Liver (tissue), 9 donors: ENCODE results near the gene FADS3. TPM values are rescaled to one million over a fixed set of nuclear protein-coding genes. Genes with fewer than 3 reads are reported as not detected.
A peak's percentile ranks its signal among the peaks of the same experiment; 100 is the strongest.

ENCODE experiments used
- DNase-seq: peaks from one replicate; pipeline ENCODE4 v3.0.0-alpha.2; 2017; ENCODE audit warnings: low spot score
- H3K27ac ChIP-seq, 2 donors: one replicate each; pipeline ENCODE4 v1.7.0; 2013; ENCODE audit warnings: inconsistent platforms in 2 of 2, low read length in 2 of 2, control low read depth in 1 of 2, low read depth in 1 of 2, mild to moderate bottlenecking in 1 of 2
- H3K27me3 ChIP-seq, 4 donors: one replicate each; pipeline versions ENCODE4 v1.6.1 to v1.7.0; 2013; ENCODE audit warnings: low read length in 3 of 4, inconsistent platforms in 1 of 4, mild to moderate bottlenecking in 1 of 4, moderate library complexity in 1 of 4; ENCODE audit not compliant: control insufficient read depth in 4 of 4, insufficient read depth in 4 of 4
- H3K36me3 ChIP-seq, 4 donors: one replicate each; pipeline versions ENCODE4 v1.6.1 to v1.7.0; 2013; ENCODE audit warnings: low read length in 3 of 4, mild to moderate bottlenecking in 3 of 4, low read depth in 1 of 4, moderate library complexity in 1 of 4; ENCODE audit not compliant: control insufficient read depth in 4 of 4, insufficient read depth in 3 of 4
- H3K4me1 ChIP-seq, 4 donors: one replicate each; pipeline versions ENCODE4 v1.6.1 to v1.7.0; 2013; ENCODE audit warnings: low read length in 3 of 4, mild to moderate bottlenecking in 3 of 4, moderate library complexity in 1 of 4; ENCODE audit not compliant: control insufficient read depth in 4 of 4, insufficient read depth in 4 of 4
- H3K4me3 ChIP-seq, 3 donors: one replicate each; pipeline versions ENCODE4 v1.6.1 to v1.7.0; 2013; ENCODE audit warnings: low read length in 3 of 3, control low read depth in 1 of 3, low read depth in 1 of 3, mild to moderate bottlenecking in 1 of 3
- H3K9ac ChIP-seq, 2 donors: one replicate each; pipeline ENCODE4 v1.7.0; 2013; ENCODE audit warnings: low read length in 2 of 2, mild to moderate bottlenecking in 2 of 2, moderate library complexity in 2 of 2, control low read depth in 1 of 2, low read depth in 1 of 2
- H3K9me3 ChIP-seq, 4 donors: one replicate each; pipeline versions ENCODE4 v1.6.1 to v1.7.0; 2013; ENCODE audit warnings: low read length in 3 of 4; ENCODE audit not compliant: control insufficient read depth in 4 of 4
- EGR1 ChIP-seq, 2 donors: IDR thresholded peaks; 2 replicates each; pipeline ENCODE4 v1.6.1; 2016 to 2018; ENCODE audit warnings: antibody characterized with exemption in 2 of 2, low read depth in 2 of 2
- FOXA1 ChIP-seq: IDR thresholded peaks from 2 replicates; pipeline ENCODE4 v1.6.1; 2016; ENCODE audit warnings: antibody characterized with exemption
- FOXA2 ChIP-seq: IDR thresholded peaks from 2 replicates; pipeline ENCODE4 v1.6.1; 2016; ENCODE audit warnings: antibody characterized with exemption
- GABPA ChIP-seq, 2 donors: IDR thresholded peaks in 1 of 2; conservative IDR thresholded peaks in 1 of 2; 2 replicates each; pipeline ENCODE4 v1.6.1; 2016; ENCODE audit warnings: antibody characterized with exemption in 2 of 2, mild to moderate bottlenecking in 1 of 2, moderate library complexity in 1 of 2
- HNF4A ChIP-seq, 2 donors: conservative IDR thresholded peaks; 2 replicates each; pipeline ENCODE4 v1.6.1; 2016; ENCODE audit warnings: antibody characterized with exemption in 2 of 2, mild to moderate bottlenecking in 2 of 2
- JUND ChIP-seq, 2 donors: IDR thresholded peaks; 2 replicates each; pipeline ENCODE4 v1.6.1; 2016; ENCODE audit warnings: antibody characterized with exemption in 2 of 2
- NR2F2 ChIP-seq: IDR thresholded peaks from 2 replicates; pipeline ENCODE4 v1.6.1; 2016; ENCODE audit warnings: antibody characterized with exemption
- RAD21 ChIP-seq, 2 donors: IDR thresholded peaks; 2 replicates each; pipeline ENCODE4 v1.6.1; 2016; ENCODE audit warnings: antibody characterized with exemption in 2 of 2, mild to moderate bottlenecking in 2 of 2
- RXRA ChIP-seq, 2 donors: IDR thresholded peaks; 2 replicates each; pipeline ENCODE4 v1.6.1; 2017 to 2018; ENCODE audit warnings: antibody characterized with exemption in 2 of 2, mild to moderate bottlenecking in 1 of 2
- SP1 ChIP-seq: IDR thresholded peaks from 2 replicates; pipeline ENCODE4 v1.6.1; 2018; ENCODE audit warnings: antibody characterized with exemption, mild to moderate bottlenecking
- TAF1 ChIP-seq: conservative IDR thresholded peaks from 2 replicates; pipeline ENCODE4 v1.6.1; 2016; ENCODE audit warnings: antibody characterized with exemption, mild to moderate bottlenecking
- YY1 ChIP-seq: IDR thresholded peaks from 2 replicates; pipeline ENCODE4 v1.6.1; 2016; ENCODE audit warnings: antibody characterized with exemption, mild to moderate bottlenecking
- WGBS: extraction: QIAGEN DNeasy Blood & Tissue Kit; methylation state at CpG from one replicate; pipeline ENCODE4 v1.1.7; 2013; 5-methylcytosine and 5-hydroxymethylcytosine counted together
- polyA plus RNA-seq, 2 donors: library from polyadenylated mRNA; stranded (reverse) in 1 of 2; unstranded in 1 of 2; fragments of 200-250 nt in 1 of 2; fragments of >200 nt in 1 of 2; fragmentation: Nextera tagmentation in 1 of 2; extraction: Ambion mirVana in 1 of 2; gene quantifications; one replicate each; pipeline versions ENCODE4 v1.2.1 to v1.2.3, GENCODE V29; 2013 to 2015
- total RNA-seq, 2 donors: library from RNA; depleted of rRNA; stranded (reverse); fragments of >200 nt; gene quantifications; one replicate each; pipeline ENCODE4 v1.2.3, GENCODE V29; 2014
- TF ChIP-seq, protein P1 (sequence below): IDR thresholded peaks from 2 replicates; pipeline ENCODE4 v1.6.1; 2016; ENCODE audit warnings: antibody characterized with exemption
- TF ChIP-seq, protein P2 (sequence below): IDR thresholded peaks from 2 replicates; pipeline ENCODE4 v1.6.1; 2016; ENCODE audit warnings: antibody characterized with exemption, mild to moderate bottlenecking
- TF ChIP-seq, protein P3 (sequence below): fragments of 150-350 bp; IDR thresholded peaks from 2 replicates; pipeline ENCODE4 v1.5.1; 2017; ENCODE audit warnings: improper control_type of control experiment, low read depth, low read length; ENCODE audit not compliant: missing input control
- donor health status: healthy.
- donor health status: healthy.
- donor health status: healthy.
- donor health status: healthy.
- donor health status: healthy.

Gene FADS3
- total and polyA plus RNA-seq, 4 donors = 8.3 to 13.6 (median 10.3) TPM

DNA sequence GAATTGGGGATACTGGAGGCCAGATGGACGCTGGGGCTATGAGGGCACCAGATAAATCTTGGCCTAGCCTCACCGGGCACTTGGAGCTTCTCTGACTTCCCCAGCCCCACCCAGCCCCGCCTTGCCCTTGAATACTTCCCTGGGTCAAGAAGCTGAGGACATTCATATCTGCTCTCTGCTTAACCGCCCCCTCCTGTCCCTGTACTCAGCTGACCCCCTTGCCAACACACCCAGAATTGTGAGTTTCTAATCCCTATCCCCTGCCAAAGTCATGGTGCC, 22.0 kb downstream of the FADS3 start:
- H3K9me3 ChIP-seq = no peaks in the 10 kb centered on the region
- H3K4me1 ChIP-seq = no peaks in the 10 kb centered on the region
- WGBS = 83% methylated on average over 4 of the region's 4 CpGs
- H3K4me3 ChIP-seq = no peak overlapping the region
- TF ChIP-seq RXRA (IDR thresholded peaks at IDR 0.05) (no peak), FOXA2 (no peak), JUND (IDR thresholded peaks at IDR 0.05) (no peak), YY1 (no peak), HNF4A (conservative IDR thresholded peaks at IDR 0.05) (no peak), RAD21 (IDR thresholded peaks at IDR 0.05) (no peak), SP1 (no peak), TAF1 (no peak), EGR1 (IDR thresholded peaks at IDR 0.05; ENCODE audit: low read depth in 2 of 2) (no peak)
- TF ChIP-seq, protein P1, sequence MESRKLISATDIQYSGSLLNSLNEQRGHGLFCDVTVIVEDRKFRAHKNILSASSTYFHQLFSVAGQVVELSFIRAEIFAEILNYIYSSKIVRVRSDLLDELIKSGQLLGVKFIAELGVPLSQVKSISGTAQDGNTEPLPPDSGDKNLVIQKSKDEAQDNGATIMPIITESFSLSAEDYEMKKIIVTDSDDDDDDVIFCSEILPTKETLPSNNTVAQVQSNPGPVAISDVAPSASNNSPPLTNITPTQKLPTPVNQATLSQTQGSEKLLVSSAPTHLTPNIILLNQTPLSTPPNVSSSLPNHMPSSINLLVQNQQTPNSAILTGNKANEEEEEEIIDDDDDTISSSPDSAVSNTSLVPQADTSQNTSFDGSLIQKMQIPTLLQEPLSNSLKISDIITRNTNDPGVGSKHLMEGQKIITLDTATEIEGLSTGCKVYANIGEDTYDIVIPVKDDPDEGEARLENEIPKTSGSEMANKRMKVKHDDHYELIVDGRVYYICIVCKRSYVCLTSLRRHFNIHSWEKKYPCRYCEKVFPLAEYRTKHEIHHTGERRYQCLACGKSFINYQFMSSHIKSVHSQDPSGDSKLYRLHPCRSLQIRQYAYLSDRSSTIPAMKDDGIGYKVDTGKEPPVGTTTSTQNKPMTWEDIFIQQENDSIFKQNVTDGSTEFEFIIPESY = no peak
- TF ChIP-seq, protein P2, sequence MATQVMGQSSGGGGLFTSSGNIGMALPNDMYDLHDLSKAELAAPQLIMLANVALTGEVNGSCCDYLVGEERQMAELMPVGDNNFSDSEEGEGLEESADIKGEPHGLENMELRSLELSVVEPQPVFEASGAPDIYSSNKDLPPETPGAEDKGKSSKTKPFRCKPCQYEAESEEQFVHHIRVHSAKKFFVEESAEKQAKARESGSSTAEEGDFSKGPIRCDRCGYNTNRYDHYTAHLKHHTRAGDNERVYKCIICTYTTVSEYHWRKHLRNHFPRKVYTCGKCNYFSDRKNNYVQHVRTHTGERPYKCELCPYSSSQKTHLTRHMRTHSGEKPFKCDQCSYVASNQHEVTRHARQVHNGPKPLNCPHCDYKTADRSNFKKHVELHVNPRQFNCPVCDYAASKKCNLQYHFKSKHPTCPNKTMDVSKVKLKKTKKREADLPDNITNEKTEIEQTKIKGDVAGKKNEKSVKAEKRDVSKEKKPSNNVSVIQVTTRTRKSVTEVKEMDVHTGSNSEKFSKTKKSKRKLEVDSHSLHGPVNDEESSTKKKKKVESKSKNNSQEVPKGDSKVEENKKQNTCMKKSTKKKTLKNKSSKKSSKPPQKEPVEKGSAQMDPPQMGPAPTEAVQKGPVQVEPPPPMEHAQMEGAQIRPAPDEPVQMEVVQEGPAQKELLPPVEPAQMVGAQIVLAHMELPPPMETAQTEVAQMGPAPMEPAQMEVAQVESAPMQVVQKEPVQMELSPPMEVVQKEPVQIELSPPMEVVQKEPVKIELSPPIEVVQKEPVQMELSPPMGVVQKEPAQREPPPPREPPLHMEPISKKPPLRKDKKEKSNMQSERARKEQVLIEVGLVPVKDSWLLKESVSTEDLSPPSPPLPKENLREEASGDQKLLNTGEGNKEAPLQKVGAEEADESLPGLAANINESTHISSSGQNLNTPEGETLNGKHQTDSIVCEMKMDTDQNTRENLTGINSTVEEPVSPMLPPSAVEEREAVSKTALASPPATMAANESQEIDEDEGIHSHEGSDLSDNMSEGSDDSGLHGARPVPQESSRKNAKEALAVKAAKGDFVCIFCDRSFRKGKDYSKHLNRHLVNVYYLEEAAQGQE = no peak
- TF ChIP-seq, protein P3, sequence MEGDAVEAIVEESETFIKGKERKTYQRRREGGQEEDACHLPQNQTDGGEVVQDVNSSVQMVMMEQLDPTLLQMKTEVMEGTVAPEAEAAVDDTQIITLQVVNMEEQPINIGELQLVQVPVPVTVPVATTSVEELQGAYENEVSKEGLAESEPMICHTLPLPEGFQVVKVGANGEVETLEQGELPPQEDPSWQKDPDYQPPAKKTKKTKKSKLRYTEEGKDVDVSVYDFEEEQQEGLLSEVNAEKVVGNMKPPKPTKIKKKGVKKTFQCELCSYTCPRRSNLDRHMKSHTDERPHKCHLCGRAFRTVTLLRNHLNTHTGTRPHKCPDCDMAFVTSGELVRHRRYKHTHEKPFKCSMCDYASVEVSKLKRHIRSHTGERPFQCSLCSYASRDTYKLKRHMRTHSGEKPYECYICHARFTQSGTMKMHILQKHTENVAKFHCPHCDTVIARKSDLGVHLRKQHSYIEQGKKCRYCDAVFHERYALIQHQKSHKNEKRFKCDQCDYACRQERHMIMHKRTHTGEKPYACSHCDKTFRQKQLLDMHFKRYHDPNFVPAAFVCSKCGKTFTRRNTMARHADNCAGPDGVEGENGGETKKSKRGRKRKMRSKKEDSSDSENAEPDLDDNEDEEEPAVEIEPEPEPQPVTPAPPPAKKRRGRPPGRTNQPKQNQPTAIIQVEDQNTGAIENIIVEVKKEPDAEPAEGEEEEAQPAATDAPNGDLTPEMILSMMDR = no peak
- H3K27me3 ChIP-seq = no peaks in the 10 kb centered on the region
- DNase-seq = peak; percentile 61
- H3K9ac ChIP-seq = no peak overlapping the region
- H3K36me3 ChIP-seq = peaks cover 3 to 13% (median 4%) of the 10 kb centered on the region in 4 donors
- no peak overlapping the region for H3K27ac ChIP-seq

DNA sequence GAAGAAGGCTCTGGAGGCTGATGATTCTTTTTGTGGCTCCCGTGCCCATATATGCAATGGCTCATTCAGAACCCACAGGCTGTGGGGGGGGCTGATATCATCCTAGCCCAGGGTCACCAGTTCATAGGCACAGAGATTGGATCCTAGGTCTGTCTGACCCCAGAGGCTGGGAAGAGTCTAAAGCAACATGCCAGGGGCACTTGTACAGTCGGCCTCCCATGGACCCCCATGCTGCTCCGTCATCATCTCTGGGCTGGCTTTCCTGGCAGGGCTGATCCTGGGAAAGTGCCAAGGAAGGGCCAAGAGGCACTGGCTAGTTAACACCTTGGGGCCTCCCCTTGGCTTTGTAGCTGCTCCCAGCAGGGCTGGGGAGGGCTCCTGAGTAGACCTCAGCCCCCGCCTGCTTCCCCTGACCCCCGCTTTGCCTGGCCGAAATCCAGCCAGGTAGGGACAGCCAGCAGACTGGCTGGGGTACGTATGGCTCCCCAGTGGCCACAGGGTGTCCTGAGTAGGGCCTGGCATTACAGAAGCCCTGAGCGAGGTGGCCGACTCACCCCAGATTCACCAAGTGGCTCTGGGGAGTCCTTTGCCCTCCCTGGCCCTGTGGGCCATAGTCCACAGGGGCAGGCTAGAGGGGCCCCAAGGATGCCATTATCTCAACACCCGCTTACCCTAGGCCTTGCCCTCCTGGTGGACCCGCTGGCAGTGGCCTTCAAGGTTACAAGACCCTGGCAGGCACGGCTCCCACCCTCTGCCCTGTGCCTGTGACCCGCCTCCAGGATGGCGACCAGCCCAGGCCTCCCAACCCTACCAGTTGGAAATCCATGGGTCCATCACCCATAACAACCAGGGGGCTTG, 22.5 kb downstream of the FADS3 start:
- peaks cover 3 to 14% (median 4%) of the 10 kb centered on the region in 4 donors for H3K36me3 ChIP-seq
- no peak overlapping the region for H3K27ac ChIP-seq
- no peaks in the 10 kb centered on the region for H3K4me1 ChIP-seq
- H3K27me3 ChIP-seq = no peaks in the 10 kb centered on the region
- no peak overlapping the region for H3K9ac ChIP-seq
- H3K9me3 ChIP-seq = no peaks in the 10 kb centered on the region
- H3K4me3 ChIP-seq = no peak overlapping the region
- no peak for DNase-seq
- 86% methylated on average over 14 of the region's 14 CpGs for WGBS
- TF ChIP-seq FOXA1 = no peak
- no peak for TF ChIP-seq JUND (IDR thresholded peaks at IDR 0.05)
- no peak for TF ChIP-seq TAF1
- no peak for TF ChIP-seq NR2F2
- TF ChIP-seq GABPA (IDR thresholded peaks at IDR 0.05 in 1 of 2, conservative IDR thresholded peaks at IDR 0.05 in 1 of 2) = no peak
- no peak for TF ChIP-seq HNF4A (conservative IDR thresholded peaks at IDR 0.05)
- no peak for TF ChIP-seq SP1
- TF ChIP-seq, protein P2 = no peak
- TF ChIP-seq, protein P1 = no peak
